AG09309 (cell line): ENCODE measurements around the gene RBCK1.

ENCODE experiments used
- DNase-seq: peaks from one replicate; pipeline ENCODE4 v3.0.0-alpha.2; 2010; ENCODE audit warnings: low read depth
- H3K4me3 ChIP-seq: 2 replicates; pipeline ENCODE4 v1.5.1; 2011; ENCODE audit warnings: mild to moderate bottlenecking, low read depth, low read length, moderate library complexity; ENCODE audit not compliant: control insufficient read depth
- CTCF ChIP-seq: IDR thresholded peaks from 2 replicates; pipeline ENCODE4 v1.5.1; 2011; ENCODE audit warnings: mild to moderate bottlenecking, low read depth, low read length, inconsistent platforms; ENCODE audit not compliant: insufficient read depth, control insufficient read depth; ENCODE audit errors: missing control alignments

The RBCK1 gene

GRCh38 chr20:407953-408842 lies at the start of gene RBCK1:
Gene RBCK1, plus strand, starts transcription at chr20:408299. Its CDS starts 459 bp downstream, at chr20:408758.
- peak; percentile 35 for DNase-seq
- peak within 1 kb of the TSS; percentile 99 for H3K4me3 ChIP-seq
- TF ChIP-seq CTCF, result peak; percentile 2

DNA sequence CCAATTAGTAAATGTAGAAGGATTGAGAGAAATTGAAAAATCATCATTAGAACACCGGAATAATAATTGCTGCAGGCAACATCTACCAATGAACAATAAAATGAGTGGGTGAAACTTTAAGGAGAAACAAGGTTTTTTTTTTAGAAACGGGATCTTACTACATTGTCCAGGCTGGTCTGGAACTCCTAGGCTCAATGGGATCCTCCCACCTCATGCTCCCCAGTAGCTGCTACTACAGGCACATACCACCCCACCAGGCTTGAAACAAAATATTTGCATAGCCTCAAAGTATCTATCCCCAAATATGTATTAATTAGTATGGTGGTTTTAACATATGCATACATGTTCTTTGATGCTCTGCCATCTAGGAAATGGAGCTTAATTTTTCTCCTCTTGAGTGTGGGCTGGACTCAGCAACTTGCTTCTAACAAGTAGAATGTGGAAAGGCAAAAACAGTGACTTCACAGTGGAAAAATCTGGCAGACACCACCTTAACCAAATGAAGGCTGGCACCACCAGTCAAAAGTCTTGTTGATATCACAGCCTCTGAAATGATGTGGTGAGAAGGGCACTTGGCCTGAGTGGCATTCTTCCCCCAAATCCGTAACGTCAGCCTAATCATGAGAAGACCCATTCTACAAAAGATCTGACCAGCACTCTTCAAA lies 49.1 kb upstream of the RBCK1 start:
- DNase-seq, result no peak
- no peak for TF ChIP-seq CTCF
- no peak overlapping the region for H3K4me3 ChIP-seq

- no peak overlapping the region for H3K4me3 ChIP-seq
- DNase-seq, result no peak
- no peak for TF ChIP-seq CTCF
Observed at GRCh38 chr20:361561-361960, 46.5 kb upstream of the RBCK1 start.

DNA sequence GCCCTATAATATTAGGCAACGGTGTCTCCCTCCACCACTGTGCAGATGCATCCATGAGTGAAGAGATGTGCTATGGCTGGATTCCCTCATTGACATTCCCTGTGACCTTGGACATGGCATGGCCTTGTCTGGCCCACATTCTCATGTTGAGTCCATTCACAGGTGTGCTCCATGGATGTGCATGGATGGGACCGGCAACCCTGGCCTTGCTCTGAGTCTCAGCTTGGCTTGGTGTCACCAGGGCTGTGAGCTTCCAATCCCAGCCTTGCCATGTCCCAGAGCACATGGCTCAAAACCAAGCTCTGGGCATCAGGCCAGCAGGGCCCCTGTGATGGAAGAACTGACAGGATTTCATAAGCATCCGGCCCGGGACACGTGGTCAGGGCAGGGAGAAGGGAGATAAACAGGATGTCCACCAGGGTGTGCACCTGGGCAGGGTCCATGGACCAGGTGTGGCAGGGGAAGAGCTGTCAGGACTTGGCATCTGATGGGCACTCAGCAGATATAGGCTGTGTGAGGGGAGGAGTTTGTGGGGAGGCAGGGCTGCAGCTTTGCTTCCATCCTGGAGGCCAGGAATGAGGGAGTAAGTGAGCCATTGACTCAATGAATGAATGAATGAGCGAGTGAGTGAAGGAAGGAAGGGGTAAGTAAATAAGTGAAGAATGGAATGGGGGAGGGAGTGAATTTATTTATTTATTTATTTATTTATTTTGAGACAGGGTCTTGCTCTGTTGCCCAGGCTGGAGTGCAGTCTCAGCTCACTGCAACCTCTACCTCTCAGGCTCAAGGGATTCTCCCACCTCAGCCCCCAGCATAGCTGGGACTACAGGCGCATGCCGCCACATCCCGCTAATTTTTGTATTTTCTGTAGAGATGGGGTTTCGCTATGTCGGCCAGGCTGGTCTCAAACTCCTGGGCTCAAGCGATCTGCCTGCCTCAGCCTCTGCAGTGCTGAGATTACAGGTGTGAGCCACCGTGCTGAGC lies 45.5 kb upstream of the RBCK1 start:
- DNase-seq, result no peak
- H3K4me3 ChIP-seq, result no peak overlapping the region
- TF ChIP-seq CTCF, result peak; percentile 34

- no peak overlapping the region for H3K4me3 ChIP-seq
- no peak for TF ChIP-seq CTCF
- DNase-seq, result no peak
Observed at GRCh38 chr20:363319-364078, 44.6 kb upstream of the RBCK1 start.
